ENCODE data around the gene SIN3A. TPM values are rescaled to one million over a fixed set of nuclear protein-coding genes. Genes with fewer than 3 reads are reported as not detected.

The SIN3A gene
- total RNA-seq, 1 donor from 2014 or later = 25.4 TPM

- intact Hi-C loops (cut with DNase I) = no loop called here
- ATAC-seq (ENCODE audit: poor library complexity) (no peak), DNase-seq (no peak)
These were observed 125.6 kb downstream of the SIN3A start for GRCh38 chr15:75325922-75326321.

GRCh38 chr15:75321711-75322110 lies 129.8 kb downstream of the SIN3A start:
- ATAC-seq (ENCODE audit: poor library complexity) = no peak
- intact Hi-C loops (cut with DNase I) = no loop called here
- no peak for DNase-seq

Small RNAs within 50 kb of the gene (microRNA-seq; reads per million reads assigned to microRNA genes)
- not detected for gene MIR631

Other genes with a start within 250 kb of the SIN3A start
- 15.8 TPM for gene C15orf39, start 249.8 kb downstream of the SIN3A start, total RNA-seq
- not detected for gene GOLGA6C, start 193.4 kb downstream of the SIN3A start, total RNA-seq
- not detected for gene GOLGA6D, start 168.9 kb downstream of the SIN3A start, total RNA-seq
- 40.7 TPM for gene COMMD4, start 115.6 kb downstream of the SIN3A start, total RNA-seq
- 9.7 TPM for gene NEIL1, start 104.7 kb downstream of the SIN3A start, total RNA-seq
- 94.7 TPM for gene MAN2C1, start 83.1 kb downstream of the SIN3A start, total RNA-seq
- 7.2 TPM for gene PTPN9, start 127.6 kb upstream of the SIN3A start, total RNA-seq
- 16.9 TPM for gene SNUPN, start 174.0 kb upstream of the SIN3A start, total RNA-seq
- 41.7 TPM for gene IMP3, start 188.5 kb upstream of the SIN3A start, total RNA-seq
- gene SNX33, start 196.2 kb upstream of the SIN3A start, total RNA-seq = 12.4 TPM